Peyer's patch (tissue), 4 donors: ENCODE measurements around the gene GNAS. TPM values are rescaled to one million over a fixed set of nuclear protein-coding genes. Genes with fewer than 3 reads are reported as not detected.
A peak's percentile ranks its signal among the peaks of the same experiment; 100 is the strongest.
"Not testable (repeated sequence)": the region's sequence is repeated elsewhere in the genome, so short reads cannot be mapped to it uniquely, and the experiment has no call there.

Experiments
- DNase-seq, 3 donors: peaks; one replicate each; pipeline ENCODE4 v3.0.0-alpha.2; 2017 to 2019
- H3K27ac ChIP-seq, 4 donors: fragments of 200-600 bp; sonication (generic); one replicate each; pipeline ENCODE4 v1.5.1; 2016 to 2019
- H3K27me3 ChIP-seq, 2 donors: fragments of 200-600 bp; sonication (generic); one replicate each; pipeline ENCODE4 v1.5.1; 2019
- H3K36me3 ChIP-seq, 3 donors: fragments of 200-600 bp; sonication (generic); one replicate each; pipeline ENCODE4 v1.5.1; 2016 to 2019
- H3K4me1 ChIP-seq, 4 donors: fragments of 200-600 bp; sonication (generic); one replicate each; pipeline ENCODE4 v1.5.1; 2016 to 2019
- H3K4me3 ChIP-seq, 4 donors: fragments of 200-600 bp; sonication (generic); 1 replicate in 3 of 4; 2 replicates in 1 of 4; pipeline ENCODE4 v1.5.1; 2016 to 2019; ENCODE audit warnings: mild to moderate bottlenecking in 1 of 4
- H3K9me3 ChIP-seq, 4 donors: fragments of 200-600 bp; sonication (generic); one replicate each; pipeline ENCODE4 v1.5.1; 2016 to 2019; ENCODE audit warnings: mild to moderate bottlenecking in 1 of 4
- POLR2A ChIP-seq, 2 donors: fragments of 450-650 bp; IDR thresholded peaks; one replicate each; pipeline ENCODE4 v1.5.1; 2017; ENCODE audit warnings: antibody characterized with exemption in 2 of 2, mild to moderate bottlenecking in 2 of 2, moderate library complexity in 2 of 2
- total RNA-seq, 4 donors: library from RNA; depleted of rRNA; stranded (reverse); fragments of >200 nt; gene quantifications; one replicate each; pipeline ENCODE4 v1.1.0, GENCODE V29; 2016
- TF ChIP-seq, protein P1 (sequence below), 6 experiments: fragments of 450-650 bp in 4 of 6; fragments of 200-600 bp in 2 of 6; sonication (generic) in 1 of 6; IDR thresholded peaks; one replicate each; pipeline ENCODE4 v1.5.1; 2017 to 2019; ENCODE audit warnings: antibody characterized with exemption in 6 of 6, mild to moderate bottlenecking in 3 of 6, moderate library complexity in 1 of 6

The GNAS gene
- total RNA-seq, 4 donors from 2014 or later: 382 to 889 (median 658) TPM

DNA sequence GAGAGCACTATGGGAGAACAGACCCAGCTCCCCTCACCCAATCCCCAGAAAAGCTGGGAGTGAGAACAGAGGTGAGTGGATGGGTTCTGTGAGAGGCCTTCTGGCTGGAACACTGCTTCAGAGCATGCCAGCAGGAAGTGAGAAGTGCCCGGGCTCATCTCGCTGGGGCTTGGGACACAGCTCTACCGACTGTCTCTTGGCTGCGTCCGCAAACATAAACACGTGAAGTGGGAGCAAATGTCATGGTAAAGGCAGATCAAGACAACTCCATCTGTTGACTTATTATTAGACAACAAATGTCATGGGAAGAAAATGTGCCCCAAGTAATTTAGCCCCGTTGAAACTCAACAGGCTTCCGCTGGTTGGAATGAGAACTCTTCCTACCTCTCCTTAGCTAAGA lies 27.7 kb upstream of the GNAS start:
- peak in 1 of 3 donors; percentile 18 for DNase-seq
- H3K27ac ChIP-seq: no peak overlapping the region
- H3K4me3 ChIP-seq: no peak overlapping the region
- TF ChIP-seq POLR2A (IDR thresholded peaks at IDR 0.05): no peak
- TF ChIP-seq, protein P1, sequence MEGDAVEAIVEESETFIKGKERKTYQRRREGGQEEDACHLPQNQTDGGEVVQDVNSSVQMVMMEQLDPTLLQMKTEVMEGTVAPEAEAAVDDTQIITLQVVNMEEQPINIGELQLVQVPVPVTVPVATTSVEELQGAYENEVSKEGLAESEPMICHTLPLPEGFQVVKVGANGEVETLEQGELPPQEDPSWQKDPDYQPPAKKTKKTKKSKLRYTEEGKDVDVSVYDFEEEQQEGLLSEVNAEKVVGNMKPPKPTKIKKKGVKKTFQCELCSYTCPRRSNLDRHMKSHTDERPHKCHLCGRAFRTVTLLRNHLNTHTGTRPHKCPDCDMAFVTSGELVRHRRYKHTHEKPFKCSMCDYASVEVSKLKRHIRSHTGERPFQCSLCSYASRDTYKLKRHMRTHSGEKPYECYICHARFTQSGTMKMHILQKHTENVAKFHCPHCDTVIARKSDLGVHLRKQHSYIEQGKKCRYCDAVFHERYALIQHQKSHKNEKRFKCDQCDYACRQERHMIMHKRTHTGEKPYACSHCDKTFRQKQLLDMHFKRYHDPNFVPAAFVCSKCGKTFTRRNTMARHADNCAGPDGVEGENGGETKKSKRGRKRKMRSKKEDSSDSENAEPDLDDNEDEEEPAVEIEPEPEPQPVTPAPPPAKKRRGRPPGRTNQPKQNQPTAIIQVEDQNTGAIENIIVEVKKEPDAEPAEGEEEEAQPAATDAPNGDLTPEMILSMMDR (IDR thresholded peaks at IDR 0.05): no peak
- no peaks in the 10 kb centered on the region for H3K36me3 ChIP-seq
- H3K27me3 ChIP-seq: no peaks in the 10 kb centered on the region
- H3K9me3 ChIP-seq: no peaks in the 10 kb centered on the region
- H3K4me1 ChIP-seq: no peaks in the 10 kb centered on the region

DNA sequence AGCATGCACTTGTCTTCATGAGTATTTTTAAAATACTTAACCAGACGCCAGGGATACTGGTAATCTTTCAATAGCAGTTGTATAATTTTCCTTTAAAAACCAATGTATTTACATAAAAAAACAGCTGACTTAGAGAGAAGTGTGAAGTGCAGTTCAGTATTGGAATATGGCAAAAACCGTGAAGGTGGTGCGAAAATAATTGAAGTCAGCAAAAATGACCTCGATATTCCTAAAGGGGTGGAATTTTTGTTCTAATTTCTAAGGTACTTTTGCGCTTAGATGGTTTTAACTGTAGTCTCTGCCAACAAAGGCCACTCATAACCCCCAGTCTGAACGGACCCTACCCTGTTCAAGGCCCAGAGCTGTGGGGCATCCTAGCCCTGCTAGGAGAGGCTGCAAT lies 27.1 kb upstream of the GNAS start:
- H3K9me3 ChIP-seq: no peaks in the 10 kb centered on the region
- DNase-seq: peak in 1 of 3 donors; percentile 10
- no peak overlapping the region for H3K27ac ChIP-seq
- H3K36me3 ChIP-seq: no peaks in the 10 kb centered on the region
- H3K4me1 ChIP-seq: no peaks in the 10 kb centered on the region
- H3K4me3 ChIP-seq: no peak overlapping the region
- no peak for TF ChIP-seq POLR2A (IDR thresholded peaks at IDR 0.05)
- TF ChIP-seq, protein P1 (IDR thresholded peaks at IDR 0.05): no peak
- H3K27me3 ChIP-seq: no peaks in the 10 kb centered on the region

DNA sequence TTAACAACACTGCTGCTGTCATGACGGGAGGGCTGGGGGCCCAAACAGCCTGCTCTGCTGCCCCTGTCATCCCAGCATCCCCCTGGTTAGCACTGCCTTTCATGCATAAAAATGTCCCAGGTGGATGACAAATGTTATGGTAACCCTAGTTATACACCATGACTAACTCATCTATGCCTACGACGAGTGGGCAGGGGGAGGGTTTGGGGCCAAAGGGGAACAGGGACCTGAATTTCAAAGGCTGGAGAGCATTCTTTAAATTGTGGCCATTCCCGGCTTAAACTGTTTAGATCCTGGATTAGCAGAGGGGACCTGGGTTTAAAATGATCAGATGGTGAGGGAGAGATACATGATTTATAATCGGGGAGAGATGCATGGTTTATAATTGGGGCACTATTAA lies 26.2 kb upstream of the GNAS start:
- H3K27ac ChIP-seq: no peak overlapping the region
- H3K4me1 ChIP-seq: no peaks in the 10 kb centered on the region
- TF ChIP-seq, protein P1 (IDR thresholded peaks at IDR 0.05): no peak
- no peak for TF ChIP-seq POLR2A (IDR thresholded peaks at IDR 0.05)
- H3K9me3 ChIP-seq: no peaks in the 10 kb centered on the region
- H3K4me3 ChIP-seq: no peak overlapping the region
- H3K27me3 ChIP-seq: no peaks in the 10 kb centered on the region
- no peaks in the 10 kb centered on the region for H3K36me3 ChIP-seq
- DNase-seq: peak in 1 of 3 donors; percentile 5

DNA sequence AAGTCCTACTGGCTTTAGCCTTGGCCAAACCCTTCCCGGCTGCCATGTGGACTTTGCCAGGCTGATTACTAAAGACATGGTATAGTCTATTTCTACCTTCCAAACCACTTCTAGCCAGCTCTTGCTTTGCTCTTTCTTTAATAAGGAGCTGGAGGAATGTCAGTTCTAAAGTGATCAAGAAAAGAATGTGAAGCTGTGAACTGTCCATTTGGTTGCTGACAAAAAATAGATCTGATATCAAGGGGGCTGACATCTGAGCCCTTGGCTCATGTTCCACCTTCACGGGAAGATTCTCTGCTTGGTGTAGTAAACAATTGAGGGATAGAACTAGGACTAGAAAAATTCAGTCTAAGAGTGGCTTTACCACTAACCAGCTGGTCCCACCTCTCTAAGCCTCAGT lies 24.4 kb upstream of the GNAS start:
- no peak overlapping the region for H3K4me3 ChIP-seq
- TF ChIP-seq, protein P1 (IDR thresholded peaks at IDR 0.05): no peak
- TF ChIP-seq POLR2A (IDR thresholded peaks at IDR 0.05): no peak
- peak in 1 of 3 donors; percentile 7 for DNase-seq
- H3K36me3 ChIP-seq: no peaks in the 10 kb centered on the region
- H3K4me1 ChIP-seq: no peaks in the 10 kb centered on the region
- H3K27me3 ChIP-seq: no peaks in the 10 kb centered on the region
- H3K9me3 ChIP-seq: no peaks in the 10 kb centered on the region
- no peak overlapping the region for H3K27ac ChIP-seq

DNA sequence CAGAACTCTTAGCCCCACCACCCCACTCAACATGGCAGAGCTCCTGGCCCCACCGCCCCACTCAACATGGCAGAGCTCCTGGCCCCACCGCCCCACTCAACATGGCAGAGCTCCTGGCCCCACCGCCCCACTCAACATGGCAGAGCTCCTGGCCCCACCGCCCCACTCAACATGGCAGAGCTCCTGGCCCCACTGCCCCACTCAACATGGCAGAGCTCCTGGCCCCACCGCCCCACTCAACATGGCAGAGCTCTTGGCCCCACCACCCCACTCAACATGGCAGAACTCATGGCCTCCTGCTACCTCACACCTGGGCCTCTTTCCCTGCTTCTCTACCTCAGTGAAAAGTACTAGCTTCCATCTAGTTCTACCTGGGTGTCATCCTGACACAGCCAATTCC lies 23.7 kb upstream of the GNAS start:
- peak in 1 of 3 donors; percentile 2 for DNase-seq
- not testable (repeated sequence) for H3K36me3 ChIP-seq, H3K9me3 ChIP-seq, H3K27ac ChIP-seq, H3K27me3 ChIP-seq, H3K4me1 ChIP-seq, H3K4me3 ChIP-seq

DNA sequence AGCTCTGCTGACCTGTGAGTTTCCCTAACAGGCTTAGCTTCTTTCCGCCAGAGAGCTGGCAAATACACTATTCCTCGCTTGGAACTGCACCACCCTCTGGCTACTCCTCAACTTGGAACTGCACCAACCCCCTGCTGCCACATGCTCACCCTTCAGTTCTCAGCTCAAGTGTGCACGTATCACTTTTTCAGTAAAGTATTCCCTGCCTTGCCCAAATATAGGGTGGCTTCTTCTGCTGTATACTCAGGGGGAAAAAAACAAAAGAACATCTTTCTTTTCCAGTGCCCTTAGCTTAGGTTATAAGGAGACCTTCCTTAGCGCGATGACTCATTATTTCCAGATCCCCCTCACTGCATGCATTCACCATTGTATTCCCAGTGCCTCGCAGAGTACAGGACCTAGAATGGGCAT lies 23.0 kb upstream of the GNAS start:
- peak in 1 of 3 donors; percentile 3 for DNase-seq
- TF ChIP-seq POLR2A (IDR thresholded peaks at IDR 0.05): no peak
- TF ChIP-seq, protein P1 (IDR thresholded peaks at IDR 0.05): no peak
- Histone ChIP-seq H3K9me3 (no peaks in the 10 kb centered on the region), H3K36me3 (no peaks in the 10 kb centered on the region), H3K27ac (no peak overlapping the region), H3K4me3 (no peak overlapping the region), H3K27me3 (no peaks in the 10 kb centered on the region), H3K4me1 (no peaks in the 10 kb centered on the region)
